Amniotic stem cell (primary cell): ENCODE results near the gene CORO6.
"Not testable (repeated sequence)": the region's sequence is repeated elsewhere in the genome, so short reads cannot be mapped to it uniquely, and the experiment has no call there.

Experiments used
- DNase-seq: peaks from one replicate; lab custom pipeline; 2025; lab: John Stamatoyannopoulos, UW

The CORO6 gene

DNA sequence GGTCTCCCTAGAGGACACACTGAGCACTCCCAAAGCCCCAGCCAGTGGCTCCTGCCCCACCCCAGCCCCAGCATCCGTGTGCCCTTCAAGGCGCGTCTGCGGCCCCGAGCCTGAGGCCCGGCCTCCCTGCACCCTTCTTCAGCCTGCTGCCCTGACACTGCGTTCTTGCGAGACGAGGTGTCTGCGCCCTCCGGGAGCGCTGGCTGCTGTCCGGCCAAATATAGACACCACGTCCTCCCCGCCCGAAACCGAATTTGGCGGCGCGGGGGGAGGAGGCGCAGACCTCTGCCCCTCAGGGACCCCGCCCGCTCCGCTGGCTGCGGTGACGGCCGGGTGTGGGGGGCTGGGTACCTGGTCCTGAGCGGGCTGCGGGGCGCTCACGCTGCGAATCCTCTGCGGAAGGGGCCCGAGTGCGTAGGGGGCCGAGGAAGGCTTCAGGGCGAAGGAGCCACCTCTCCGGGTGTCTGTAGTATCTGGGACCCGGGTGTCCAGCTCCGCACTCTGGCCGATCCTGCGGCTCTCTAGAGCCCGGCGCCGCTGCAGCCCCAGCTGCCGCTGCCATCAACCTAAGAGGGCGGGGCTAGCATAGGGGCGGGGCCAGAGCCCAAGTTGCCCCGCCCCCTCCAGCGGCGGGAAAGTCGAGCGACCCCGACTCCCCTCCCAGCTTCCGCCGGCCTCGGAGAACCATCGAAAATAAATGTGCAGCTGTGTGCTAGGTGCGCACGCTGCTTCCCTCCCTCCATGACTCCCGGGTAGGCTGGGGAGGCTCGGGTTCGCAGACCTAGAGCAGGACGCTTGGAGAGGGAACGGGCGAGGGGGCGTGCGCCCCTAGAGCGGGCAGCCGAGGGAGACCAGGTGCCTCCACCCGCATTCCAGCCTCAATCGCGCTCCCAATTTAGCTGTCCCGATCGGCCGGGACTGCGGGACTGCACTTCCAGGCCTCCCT is at the start of gene CORO6:
Gene CORO6, minus strand, starts transcription at position 576 of the 946 bp plus-strand sequence. CDS start 1,491 bp downstream, outside the sequence.
- no peak for DNase-seq

DNA sequence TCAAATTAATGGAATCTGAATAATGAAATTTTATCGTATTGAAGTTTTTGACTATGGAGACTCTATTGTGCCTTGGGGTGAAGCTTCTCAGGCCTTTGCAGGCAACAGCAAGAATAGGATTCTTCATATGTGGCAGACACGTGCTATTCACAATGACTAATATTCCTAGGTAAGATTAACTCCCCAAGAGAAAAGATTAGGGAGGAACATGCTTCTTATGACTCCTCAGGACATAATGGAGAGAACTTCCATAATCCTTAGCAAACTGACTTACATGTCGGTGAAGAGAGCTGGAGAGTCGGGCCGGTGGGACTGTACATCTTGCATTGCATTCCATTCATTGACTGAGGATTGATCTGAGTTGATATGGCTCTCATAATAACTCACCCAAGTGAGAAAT is 48.9 kb upstream of the CORO6 start:
- DNase-seq = no peak

DNA sequence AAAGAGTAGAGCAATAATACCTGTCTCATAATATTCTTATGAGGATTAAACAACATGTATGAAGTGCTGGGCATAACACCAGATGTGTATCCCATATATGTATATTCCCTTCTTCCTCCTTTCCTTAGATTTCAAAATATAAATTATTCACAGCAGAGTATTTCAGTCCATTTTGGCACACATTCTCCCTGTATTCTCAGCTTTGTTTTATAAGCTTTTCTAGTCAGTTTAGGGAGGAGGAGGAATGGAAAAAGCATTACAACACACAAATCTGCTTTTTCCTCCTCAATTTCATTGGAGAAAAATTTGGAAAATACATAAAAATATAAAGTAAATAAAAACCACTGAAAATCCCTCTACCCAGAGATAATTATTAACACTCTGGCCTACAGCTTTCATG is 46.6 kb upstream of the CORO6 start:
- no peak for DNase-seq

DNA sequence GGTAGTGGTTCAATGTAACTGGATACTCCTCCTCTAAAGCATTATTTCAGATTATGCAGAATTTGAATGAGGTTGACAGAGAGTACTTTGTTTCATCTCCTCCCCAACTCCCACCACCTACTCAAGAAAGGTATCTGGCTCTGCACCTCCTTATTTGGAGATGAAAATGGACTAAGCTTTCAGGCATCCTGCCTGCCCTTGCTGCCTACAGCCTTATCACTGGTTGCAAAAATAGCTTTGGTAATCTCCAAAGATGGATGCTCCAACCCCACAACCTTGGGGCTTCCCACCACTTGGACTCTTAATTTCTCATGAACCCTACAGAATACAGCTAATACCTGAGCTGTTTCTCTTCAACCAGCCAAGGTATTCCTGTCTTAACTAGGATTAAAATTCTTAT is 45.3 kb upstream of the CORO6 start:
- DNase-seq = no peak

DNA sequence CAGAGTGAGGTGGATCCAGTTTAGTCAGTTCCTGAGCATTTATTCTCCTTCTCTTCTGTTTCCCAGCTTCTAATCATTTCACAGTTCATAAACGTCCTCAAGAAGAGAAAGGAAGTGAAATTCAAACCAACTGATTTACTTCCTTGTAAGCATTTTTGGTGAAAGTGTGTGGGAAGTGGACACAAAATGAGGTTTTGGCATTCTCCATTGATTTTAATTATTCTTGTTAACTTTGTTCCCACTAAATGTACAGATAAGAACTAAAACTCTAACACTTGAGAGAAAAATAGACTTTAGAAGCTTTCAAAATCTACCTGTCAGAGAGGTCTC is 42.7 kb upstream of the CORO6 start:
- no peak for DNase-seq

DNA sequence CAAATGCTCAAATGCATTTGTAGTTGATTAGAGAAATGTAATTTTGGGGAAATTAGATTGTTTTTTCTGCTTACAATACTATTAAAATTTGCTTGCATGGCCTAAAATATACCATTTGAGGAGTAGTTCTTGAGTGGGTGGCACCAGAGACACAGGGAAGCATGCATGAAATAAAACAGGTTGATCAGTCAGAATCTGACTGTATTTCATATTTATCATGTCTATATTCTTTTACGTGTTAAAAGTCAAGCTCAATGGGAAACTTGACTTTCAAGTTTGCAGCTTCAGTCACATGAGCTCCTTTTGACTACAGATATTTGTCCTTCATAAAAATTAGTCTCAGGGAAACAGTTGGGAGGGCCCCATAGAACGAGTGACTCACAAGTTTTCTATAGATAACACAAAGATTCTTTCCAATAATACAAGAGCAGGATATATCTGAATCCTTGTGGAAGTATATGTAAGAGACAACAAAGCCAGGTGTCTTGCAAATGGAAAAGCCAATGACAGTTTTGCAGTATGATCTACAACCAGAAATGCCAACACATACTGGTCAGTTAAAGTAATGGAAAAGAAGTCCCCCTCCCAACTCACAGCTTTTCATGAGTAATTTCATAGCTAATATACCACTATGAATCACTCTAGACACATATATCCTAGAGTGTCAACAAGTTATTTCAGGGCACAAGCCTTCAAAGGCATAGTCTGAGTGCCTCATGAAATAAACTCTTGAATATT is 42.2 kb upstream of the CORO6 start:
- DNase-seq = no peak

DNA sequence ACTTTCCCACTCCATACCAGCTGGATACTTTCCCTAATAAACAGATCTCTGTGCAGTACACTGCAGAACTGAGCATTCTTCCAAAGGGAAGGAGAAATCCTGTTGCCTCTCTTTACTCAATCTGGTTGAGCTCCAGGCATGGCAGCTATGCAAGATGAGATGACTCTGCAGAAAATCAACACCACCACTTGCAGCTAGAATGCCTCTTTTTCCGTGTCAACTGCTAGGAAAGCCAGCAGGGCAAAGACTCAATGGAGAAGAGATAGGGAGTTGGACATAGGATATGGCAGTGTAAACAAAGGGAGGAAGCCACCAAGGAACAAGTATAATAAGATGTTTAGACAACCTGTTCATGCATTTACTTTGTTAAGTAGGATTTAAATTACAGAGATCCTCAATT is 40.4 kb upstream of the CORO6 start:
- no peak for DNase-seq

DNA sequence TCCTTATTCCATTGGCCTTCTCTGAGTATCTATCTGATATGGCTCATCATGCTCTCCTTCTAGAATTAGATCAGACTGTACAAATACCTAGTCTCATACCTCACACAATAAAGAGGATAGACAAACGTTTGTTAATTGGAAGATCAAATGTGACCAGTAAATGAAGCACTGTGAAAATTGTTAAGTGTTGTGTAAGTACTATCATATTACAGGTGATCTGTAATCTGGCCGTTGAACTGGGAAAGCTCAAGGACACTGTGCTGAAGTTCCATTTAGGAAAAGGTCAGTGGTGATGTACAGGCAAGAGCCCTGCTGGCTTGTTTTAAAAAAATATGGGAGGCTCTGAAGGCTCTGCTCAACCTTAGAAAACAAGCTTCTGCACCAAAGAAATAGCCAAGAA is 38.5 kb upstream of the CORO6 start:
- DNase-seq = no peak

DNA sequence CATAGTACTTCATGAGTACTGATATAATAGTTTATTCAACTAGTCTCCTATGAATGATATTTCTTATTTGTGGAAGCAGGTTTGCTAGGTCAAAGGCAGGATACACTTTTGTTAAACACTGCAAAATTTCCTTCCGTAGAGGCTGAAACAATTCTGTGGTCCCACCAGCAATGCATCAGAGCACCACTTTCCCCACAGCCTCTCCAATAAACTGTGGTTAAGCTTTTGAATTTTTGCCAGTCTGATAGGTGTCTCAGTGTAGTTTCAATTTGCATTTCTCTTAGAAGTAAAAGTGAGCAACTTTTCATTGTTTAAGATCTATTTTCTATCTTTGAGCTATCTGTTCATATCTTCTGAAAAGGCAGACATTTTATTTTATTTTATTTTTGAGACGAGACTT is 36.4 kb upstream of the CORO6 start:
- no peak for DNase-seq

DNA sequence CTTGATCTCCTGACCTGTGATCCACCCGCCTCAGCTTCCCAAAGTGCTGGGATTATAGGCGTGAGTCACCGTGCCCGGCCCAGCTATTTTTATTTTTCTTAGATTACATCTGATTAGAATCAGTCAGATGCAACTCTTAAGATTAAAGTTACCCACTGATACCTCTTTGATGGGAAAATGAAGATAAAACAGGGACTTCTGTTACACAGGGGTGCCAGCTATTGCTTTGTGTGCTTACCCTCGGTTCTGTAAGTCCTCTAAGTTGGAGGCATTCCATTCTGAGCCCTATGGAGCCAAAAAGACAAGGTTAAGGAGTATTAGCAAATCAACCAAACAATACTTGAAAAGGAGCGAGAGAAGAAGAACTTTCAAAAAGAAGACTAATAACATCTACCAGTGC is 32.6 kb upstream of the CORO6 start:
- no peak for DNase-seq

DNA sequence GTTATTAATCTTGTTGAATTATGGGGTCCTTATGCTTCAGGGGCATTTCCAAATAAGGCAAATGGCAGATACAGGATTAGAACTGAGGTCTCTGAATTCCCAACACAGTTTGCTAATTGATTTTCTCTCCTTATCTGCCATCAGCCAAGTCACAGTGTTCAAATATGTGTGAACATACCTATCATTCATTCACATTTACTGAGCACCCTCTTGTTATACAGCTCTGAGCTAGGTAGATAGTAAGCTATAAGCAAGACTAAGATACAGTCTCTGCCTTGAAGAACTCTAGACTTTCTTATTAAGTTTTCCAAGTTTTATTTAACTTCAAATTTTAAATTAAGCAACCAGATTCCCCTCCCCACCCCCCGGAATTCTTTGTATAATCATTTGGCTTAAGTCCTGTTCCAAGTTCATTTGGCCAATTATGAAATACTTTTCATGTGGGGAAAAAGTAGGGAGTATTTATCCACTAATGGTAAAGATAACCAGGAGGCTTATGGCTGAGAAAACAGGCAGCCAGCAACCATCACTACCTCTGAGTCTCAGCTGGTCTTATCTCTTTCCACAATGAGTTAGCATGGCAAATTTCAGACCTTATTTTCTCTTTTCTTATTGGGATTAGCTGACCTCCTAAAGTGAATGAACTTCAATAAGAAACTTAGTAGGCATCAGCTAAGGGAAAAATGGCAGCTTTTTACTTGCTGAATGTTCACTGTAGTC is 31.4 kb upstream of the CORO6 start:
- no peak for DNase-seq

DNA sequence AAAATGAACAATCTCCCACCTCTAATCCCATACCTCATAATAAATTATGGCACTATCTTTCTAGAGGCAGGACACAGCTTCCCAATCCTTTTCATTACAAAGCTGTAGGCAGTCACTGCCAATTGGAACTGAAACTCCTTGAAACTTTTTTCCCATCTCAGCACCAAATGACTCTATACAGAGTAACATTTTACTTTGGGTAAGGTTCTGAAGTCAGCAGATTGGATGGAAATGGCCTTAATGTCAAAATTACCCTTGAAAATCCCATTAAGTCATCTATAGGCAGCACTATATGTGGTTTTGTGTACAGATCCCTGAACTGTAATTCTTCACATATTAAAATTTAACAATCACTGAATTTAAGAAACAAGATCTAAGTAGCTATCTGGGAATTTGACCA is 30.3 kb upstream of the CORO6 start:
- DNase-seq = no peak

DNA sequence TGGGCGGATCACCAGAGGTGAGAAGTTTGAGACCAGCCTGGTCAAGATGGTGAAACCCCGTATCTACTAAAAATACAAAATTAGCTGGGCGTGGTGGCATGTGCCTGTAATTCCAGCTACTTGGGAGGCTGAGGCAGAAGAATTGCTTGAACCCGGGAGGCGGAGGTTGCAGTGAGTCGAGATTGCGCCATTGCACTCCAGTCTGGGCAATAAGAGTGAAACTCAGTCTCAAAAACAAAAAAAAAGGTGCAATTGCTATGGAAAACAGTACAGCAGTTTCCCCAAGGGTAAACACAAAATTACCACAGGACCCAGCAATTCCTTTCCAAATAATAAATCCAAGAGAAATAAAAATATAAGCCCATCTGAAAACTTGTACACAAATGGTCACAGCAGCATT is 29.2 kb upstream of the CORO6 start:
- DNase-seq = not testable (repeated sequence)

DNA sequence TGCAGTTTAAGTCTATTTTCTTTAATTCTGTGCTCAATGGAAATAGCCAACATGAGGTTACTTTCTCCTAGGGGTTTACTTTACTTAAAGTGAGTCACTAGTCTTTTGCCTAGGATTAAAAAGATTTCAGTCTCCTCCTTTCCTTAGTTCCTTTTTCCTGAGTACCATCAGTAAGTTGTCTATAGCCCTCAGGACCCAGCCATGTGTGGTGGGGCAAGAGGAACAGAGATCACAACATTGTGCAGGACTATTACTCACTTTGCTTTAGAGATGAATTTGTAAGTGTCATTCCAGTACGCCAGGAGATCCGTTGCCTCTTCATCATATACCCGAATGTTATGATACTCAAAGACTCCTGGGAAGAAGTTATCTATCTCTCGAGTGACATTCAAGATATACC is 27.7 kb upstream of the CORO6 start:
- DNase-seq = no peak

DNA sequence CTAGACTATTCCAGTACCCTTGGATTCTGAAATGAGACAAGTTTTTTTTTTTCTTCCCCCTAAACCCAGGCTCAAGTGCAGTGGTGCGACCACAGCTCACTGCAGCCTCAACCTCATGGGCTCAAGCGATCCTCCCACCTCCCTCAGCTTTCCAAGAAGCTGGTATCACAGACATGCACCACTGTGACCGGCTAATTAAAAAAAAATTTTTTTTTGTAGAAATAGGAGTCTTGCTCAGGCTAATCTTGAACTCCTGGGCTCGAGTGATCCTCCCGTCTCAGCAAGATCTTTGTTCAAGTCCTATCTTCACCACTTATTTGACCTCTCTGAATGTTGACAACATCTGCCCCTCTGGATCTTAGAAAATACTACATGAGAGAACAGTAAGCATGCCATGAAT is 26.6 kb upstream of the CORO6 start:
- no peak for DNase-seq

DNA sequence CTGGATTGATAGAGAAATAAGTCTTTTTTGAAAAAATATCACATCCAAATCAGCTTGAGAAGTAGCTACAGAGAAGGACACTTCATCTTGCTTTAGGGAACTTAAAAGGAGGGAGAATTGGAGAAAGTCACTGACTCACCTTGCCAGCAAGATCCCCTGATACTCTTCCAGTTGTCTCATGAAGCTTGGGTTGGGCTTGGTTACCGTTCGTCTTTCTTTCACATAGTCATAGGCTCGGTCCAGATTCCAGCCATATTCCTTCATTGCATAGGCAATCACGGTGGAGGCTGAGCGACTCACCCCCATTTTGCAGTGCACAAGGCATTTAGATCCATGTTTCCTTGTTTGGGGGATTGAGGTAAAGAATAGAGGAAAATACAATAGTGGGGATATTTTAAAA is 25.3 kb upstream of the CORO6 start:
- DNase-seq = no peak

DNA sequence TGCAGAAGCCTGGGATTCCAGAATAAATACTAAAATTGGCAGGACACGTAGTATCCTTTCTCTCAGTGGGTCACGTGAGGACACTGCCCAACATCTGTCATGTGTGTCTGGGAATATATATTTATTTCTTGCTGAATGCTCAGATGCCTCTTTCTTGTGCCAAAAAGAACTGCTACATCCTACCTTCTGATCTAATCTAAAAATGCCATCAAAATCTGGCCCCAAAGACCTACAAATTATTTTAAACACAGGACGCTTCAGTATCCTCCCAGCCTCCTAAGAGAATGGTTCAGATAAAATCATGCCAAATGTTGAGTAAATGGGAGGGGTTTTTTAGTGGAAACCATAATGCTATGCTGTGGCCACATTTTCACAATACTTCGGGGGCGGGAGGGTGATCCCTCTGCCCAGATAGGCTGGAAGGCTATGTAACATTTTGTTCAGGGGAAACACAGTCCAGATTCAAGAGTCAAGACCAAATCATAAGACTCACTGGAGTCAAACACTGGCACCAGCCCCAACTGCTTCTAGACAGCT is 22.9 kb upstream of the CORO6 start:
- no peak for DNase-seq

DNA sequence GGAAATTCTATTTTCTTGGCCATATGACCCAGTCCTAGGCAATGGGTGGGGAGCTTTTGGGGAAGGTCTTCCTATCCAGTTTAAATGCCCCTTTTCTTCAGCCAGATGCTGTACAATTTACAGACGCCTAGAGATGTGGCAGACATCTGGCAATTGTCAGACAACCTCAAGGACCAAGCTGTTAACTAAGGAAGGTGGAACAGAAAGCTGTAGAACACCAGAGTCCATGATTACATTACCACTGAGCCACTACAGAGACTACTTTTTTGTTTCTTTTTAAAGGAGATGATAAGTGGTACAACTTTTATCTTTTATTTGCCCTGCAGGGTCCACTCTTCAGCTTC is 21.1 kb upstream of the CORO6 start:
- no peak for DNase-seq

DNA sequence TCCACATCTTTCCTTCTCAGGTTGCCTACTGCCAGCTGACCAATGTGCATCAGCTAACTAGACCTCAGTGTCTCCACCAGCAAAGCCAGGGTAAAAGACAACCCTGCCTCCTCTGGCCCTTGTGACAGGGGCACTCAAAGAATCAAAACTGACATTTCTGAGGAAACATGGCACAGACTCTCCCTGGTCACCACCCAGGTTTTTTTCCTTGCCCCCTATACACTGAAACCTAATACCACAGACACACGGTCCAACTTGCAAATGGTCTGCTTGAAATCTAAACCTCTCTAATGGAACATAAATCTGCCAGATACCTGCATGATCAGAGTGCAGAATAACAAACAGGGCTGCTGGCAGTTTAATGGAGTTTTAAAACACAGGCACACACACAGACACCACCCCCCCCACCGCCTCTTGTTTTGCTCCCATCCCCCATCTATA is 19.5 kb upstream of the CORO6 start:
- no peak for DNase-seq

DNA sequence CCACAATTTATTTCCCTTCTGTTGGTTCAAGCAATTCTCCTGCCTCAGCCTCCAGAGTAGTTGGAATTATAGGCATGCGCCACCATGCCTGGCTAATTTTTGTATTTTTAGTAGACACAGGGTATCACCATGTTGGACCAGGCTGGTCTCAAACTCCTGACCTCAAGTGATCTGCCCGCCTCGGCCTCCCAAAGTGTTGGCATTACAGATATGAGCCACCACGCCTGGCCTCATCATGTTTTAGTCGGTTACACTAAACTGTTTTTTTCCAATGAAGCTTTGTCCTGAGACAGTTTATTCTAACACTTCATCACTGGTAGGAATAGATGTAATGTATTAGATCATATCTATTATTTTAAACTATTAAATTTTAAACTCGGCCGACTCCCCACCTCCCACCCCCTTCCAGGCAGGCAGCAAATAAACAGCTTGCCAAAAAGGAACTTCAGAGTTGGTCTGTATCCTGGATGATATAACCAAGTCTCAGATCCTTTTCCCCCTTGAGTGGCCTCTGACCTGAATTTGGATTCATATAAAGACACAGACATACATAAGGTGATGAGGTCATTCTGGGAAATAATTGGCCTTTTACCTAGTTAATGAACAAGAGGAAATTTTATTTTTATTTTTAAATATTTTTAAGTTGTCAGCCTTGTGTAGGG is 18.4 kb upstream of the CORO6 start:
- DNase-seq = no peak

DNA sequence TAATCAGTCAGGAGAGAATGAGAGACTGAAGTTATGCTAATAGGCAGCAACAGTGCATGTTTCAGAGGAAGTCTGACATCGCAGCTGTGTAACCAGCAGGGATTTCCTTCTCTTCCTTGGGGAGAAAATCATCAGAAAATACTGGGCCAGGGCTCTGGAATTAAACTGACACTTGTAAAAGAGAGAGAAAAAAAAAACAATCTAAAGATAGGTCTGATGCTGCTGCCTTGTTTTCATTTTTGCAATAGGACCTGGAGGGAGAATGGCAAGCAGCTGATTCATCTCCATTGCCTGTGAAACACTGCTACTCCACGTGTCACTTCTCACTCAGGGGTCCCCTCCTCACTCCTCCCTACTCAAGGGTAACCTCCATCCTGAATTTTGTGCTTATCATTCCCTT is 17.7 kb upstream of the CORO6 start:
- no peak for DNase-seq

DNA sequence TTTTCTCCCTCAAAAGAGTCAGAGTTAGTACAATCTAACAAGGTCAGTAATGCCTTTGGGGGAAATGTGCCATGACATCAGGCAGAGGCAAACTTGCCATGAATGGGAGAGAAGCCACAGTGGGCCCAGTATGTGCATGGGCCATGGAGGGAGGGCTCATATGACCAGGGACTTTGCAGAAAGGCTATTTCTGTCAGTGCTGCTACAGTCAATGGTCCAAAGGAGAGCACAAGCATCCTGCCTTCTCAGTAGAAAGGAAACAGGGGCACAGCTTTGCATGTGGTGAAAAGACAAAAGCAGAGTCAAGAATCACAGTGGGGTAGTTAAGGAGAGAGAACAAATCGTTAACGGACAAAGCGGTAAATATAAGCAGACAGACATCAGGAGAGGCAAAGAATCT is 11.2 kb upstream of the CORO6 start:
- no peak for DNase-seq
